ENCODE measurements around the gene DPEP1. TPM values are rescaled to one million over a fixed set of nuclear protein-coding genes. Genes with fewer than 3 reads are reported as not detected.

Gene DPEP1
- total RNA-seq, 1 experiment from 2014 or later = 1.1 TPM

GRCh38 chr16:89638455-89638854 is 25.0 kb downstream of the DPEP1 start:
- H3K27ac ChIP-seq (ENCODE audit: low read depth, low read length) = no peak overlapping the region
- H3K36me3 ChIP-seq (ENCODE audit: control insufficient read depth in 1 of 2, insufficient read depth in 2 of 2, low read length in 2 of 2) = no peaks in the 10 kb centered on the region
- no peak overlapping the region for H3K4me2 ChIP-seq (ENCODE audit: low read length)
- no peaks in the 10 kb centered on the region for H3K9me3 ChIP-seq (ENCODE audit: control insufficient read depth in 1 of 2, insufficient read depth in 1 of 2, low read depth in 1 of 2, low read length in 2 of 2)
- no peak overlapping the region for H3K9ac ChIP-seq (ENCODE audit: low read length)
- H2AFZ ChIP-seq (ENCODE audit: low read depth, low read length, poor library complexity, severe bottlenecking) = no peak overlapping the region
- H4K20me1 ChIP-seq (ENCODE audit: insufficient read depth) = no peaks in the 10 kb centered on the region
- H3K79me2 ChIP-seq (ENCODE audit: insufficient read depth, low read length) = no peaks in the 10 kb centered on the region
- H3K4me3 ChIP-seq (replicated peaks in 1 of 2; ENCODE audit: low read depth in 1 of 2, low read length in 2 of 2) = no peak overlapping the region
- TF ChIP-seq EZH2phosphoT487 (IDR thresholded peaks at IDR 0.05; ENCODE audit: borderline replicate concordance) = no peak
- TF ChIP-seq SRF (IDR thresholded peaks at IDR 0.05; ENCODE audit: low read depth) = no peak
- TF ChIP-seq EGR1 (IDR thresholded peaks at IDR 0.05; ENCODE audit: low read depth) = no peak
- TF ChIP-seq JUND (IDR thresholded peaks at IDR 0.05) = no peak
- no peak for TF ChIP-seq SP1 (IDR thresholded peaks at IDR 0.05; ENCODE audit: low read depth)
- TF ChIP-seq ZNF274 (IDR thresholded peaks at IDR 0.05; ENCODE audit: low read depth, low read length) = no peak
- TF ChIP-seq, protein P1, sequence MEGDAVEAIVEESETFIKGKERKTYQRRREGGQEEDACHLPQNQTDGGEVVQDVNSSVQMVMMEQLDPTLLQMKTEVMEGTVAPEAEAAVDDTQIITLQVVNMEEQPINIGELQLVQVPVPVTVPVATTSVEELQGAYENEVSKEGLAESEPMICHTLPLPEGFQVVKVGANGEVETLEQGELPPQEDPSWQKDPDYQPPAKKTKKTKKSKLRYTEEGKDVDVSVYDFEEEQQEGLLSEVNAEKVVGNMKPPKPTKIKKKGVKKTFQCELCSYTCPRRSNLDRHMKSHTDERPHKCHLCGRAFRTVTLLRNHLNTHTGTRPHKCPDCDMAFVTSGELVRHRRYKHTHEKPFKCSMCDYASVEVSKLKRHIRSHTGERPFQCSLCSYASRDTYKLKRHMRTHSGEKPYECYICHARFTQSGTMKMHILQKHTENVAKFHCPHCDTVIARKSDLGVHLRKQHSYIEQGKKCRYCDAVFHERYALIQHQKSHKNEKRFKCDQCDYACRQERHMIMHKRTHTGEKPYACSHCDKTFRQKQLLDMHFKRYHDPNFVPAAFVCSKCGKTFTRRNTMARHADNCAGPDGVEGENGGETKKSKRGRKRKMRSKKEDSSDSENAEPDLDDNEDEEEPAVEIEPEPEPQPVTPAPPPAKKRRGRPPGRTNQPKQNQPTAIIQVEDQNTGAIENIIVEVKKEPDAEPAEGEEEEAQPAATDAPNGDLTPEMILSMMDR (IDR thresholded peaks at IDR 0.05 in 2 of 3, conservative IDR thresholded peaks at IDR 0.05 in 1 of 3; ENCODE audit: borderline replicate concordance in 1 of 3, insufficient read depth in 1 of 3, low read depth in 2 of 3, low read length in 2 of 3) = no peak
- TF ChIP-seq ZFX (IDR thresholded peaks at IDR 0.05) = no peak
- no peak for TF ChIP-seq ZBTB33 (IDR thresholded peaks at IDR 0.05; ENCODE audit: extremely low read depth, insufficient replicate concordance, low read length)
- no peak for TF ChIP-seq FOSL1 (IDR thresholded peaks at IDR 0.05; ENCODE audit: low read depth)
- TF ChIP-seq YY1 (IDR thresholded peaks at IDR 0.05; ENCODE audit: extremely low read depth, insufficient replicate concordance, low read depth, low read length) = no peak
- TF ChIP-seq MAX (IDR thresholded peaks at IDR 0.05) = no peak
- peaks cover 16% of the 10 kb centered on the region for H3K27me3 ChIP-seq (ENCODE audit: insufficient read depth, low read length)
- ATAC-seq (no peak), DNase-seq (ENCODE audit: low read depth, low spot score) (no peak)
- no TSS peak for BruUV-seq (replicated peaks)
- intact Hi-C loops (cut with micrococcal nuclease) = no loop called here
- no peaks in the 10 kb centered on the region for H3K9me2 ChIP-seq (ENCODE audit: insufficient read depth)
- ChIA-PET POLR2A (no interaction called here), CTCF (no interaction called here), RAD21 (ENCODE audit: low non-redundant PET in 1 of 2, low total read pairs in 2 of 2, uncharacterized antibody in 2 of 2, unreplicated experiment in 2 of 2) (no interaction called here)
- peaks cover 6 to 23% of the 10 kb centered on the region in 2 experiments; a peak in 3 of 4 replicates for H3K4me1 ChIP-seq (ENCODE audit: control insufficient read depth in 1 of 2, insufficient read depth in 2 of 2, low read length in 2 of 2)
